Activated CD4-positive, alpha-beta T cell treated with anti-CD3 and anti-CD28 coated beads, Interleukin-2, amount 10 ng/mL, durations not matched to agents 7 days and 5 days (primary cell): ENCODE measurements around the gene TOMM70. TPM values are rescaled to one million over a fixed set of nuclear protein-coding genes. Genes with fewer than 3 reads are reported as not detected.
A peak's percentile ranks its signal among the peaks of the same experiment; 100 is the strongest.
"Not testable (repeated sequence)": the region's sequence is repeated elsewhere in the genome, so short reads cannot be mapped to it uniquely, and the experiment has no call there.

ENCODE experiments used
- CTCF ChIA-PET: fragments of 350-600 bp; sonication (Branson Sonifier 250); formaldehyde crosslinking; loops from one replicate; lab custom pipeline; 2021; ENCODE audit warnings: antibody characterized with exemption; lab: Charles Lee
- POLR2A ChIA-PET: fragments of 350-600 bp; sonication (Branson Sonifier 250); formaldehyde crosslinking; loops from one replicate; lab custom pipeline; 2021; ENCODE audit warnings: antibody characterized with exemption; lab: Charles Lee
- DNase-seq: peaks from one replicate; pipeline ENCODE4 v3.0.0-alpha.2; 2020
- H3K27ac Mint-ChIP-seq: one replicate; pipeline ENCODE4 v1.8.0; 2021; ENCODE audit warnings: mild to moderate bottlenecking, moderate library complexity, mixed read lengths
- H3K27me3 Mint-ChIP-seq: one replicate; pipeline ENCODE4 v1.8.0; 2021; ENCODE audit warnings: mixed read lengths
- H3K36me3 Mint-ChIP-seq: one replicate; pipeline ENCODE4 v1.8.0; 2021; ENCODE audit warnings: low read depth, mixed read lengths
- H3K4me1 Mint-ChIP-seq: one replicate; pipeline ENCODE4 v1.8.0; 2021; ENCODE audit warnings: mixed read lengths
- H3K4me3 Mint-ChIP-seq: one replicate; pipeline ENCODE4 v1.8.0; 2021; ENCODE audit warnings: mild to moderate bottlenecking, moderate library complexity, mixed read lengths
- H3K9me3 Mint-ChIP-seq: one replicate; pipeline ENCODE4 v1.8.0; 2021; ENCODE audit warnings: mixed read lengths
- total RNA-seq, 2 experiments: library from RNA; stranded (reverse); gene quantifications; one replicate each; pipeline ENCODE4 v1.2.3, GENCODE V29; 2021

TOMM70 gene
- total RNA-seq, 2 experiments from 2014 or later, result 37.9 to 43.6 TPM

DNA sequence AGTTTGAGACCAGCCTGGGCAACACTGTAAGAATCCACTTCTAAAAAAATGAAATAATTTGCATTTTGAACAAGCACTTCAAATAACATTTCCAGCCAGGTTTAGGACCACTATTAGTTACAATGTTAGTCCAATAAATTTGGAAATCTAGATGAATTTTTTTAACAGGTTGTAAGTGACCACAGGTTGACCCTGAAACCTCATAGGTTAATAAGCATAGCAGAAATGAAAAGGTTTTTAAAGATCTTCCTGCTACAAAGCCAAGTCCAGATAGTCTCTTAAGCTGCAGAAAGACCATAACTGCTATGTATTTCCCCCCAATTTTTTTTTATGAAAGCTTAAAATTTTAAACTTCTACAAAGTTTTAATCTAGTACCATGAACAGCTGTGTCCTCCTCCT is 67.8 kb downstream of the TOMM70 start:
- H3K4me1 Mint-ChIP-seq, result peaks cover 24% of the 10 kb centered on the region
- ChIA-PET CTCF (interaction anchor here (1.0 to 2.0 kb wide), 4 partner anchors 10 to 73 kb away, joined by 3 to 7 read pairs (median 3); no protein-coding TSS in a partner anchor), POLR2A (interaction anchor here (0.6 kb wide), 1 partner anchor 261 kb away, joined by 7 read pairs; no protein-coding TSS in a partner anchor)
- H3K36me3 Mint-ChIP-seq, result no peaks in the 10 kb centered on the region
- no peaks in the 10 kb centered on the region for H3K27me3 Mint-ChIP-seq
- no peak overlapping the region for H3K27ac Mint-ChIP-seq
- H3K9me3 Mint-ChIP-seq, result no peaks in the 10 kb centered on the region
- no peak overlapping the region for H3K4me3 Mint-ChIP-seq
- DNase-seq, result no peak

DNA sequence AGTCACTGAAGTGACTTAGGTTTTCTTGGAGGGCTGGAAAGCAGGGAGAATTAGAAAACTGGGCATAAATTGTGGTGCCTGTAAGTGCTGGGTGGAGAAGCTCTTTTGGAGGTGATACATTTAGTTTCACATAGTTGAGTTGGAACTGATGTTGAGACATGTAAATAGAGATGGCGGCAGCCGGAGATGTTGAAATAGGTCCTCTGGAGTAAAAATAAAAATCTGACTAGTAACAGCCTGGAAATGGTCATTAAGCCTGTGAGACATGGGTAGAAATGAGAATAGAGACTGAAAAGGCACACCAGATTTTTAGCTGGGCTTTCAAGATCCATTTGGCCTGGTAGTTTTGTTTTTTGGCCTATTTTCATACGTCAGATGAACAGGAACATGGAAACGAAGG is 69.2 kb downstream of the TOMM70 start:
- Mint-ChIP-seq H3K4me3 (no peak overlapping the region), H3K36me3 (peaks cover 13% of the 10 kb centered on the region), H3K27me3 (no peaks in the 10 kb centered on the region), H3K27ac (no peak overlapping the region), H3K9me3 (peaks cover 8% of the 10 kb centered on the region), H3K4me1 (peaks cover 24% of the 10 kb centered on the region)
- no peak for DNase-seq
- ChIA-PET CTCF (interaction anchor here (1.0 to 1.6 kb wide), 3 partner anchors 28 to 71 kb away, joined by 3 read pairs; no protein-coding TSS in a partner anchor), POLR2A (no interaction called here)

DNA sequence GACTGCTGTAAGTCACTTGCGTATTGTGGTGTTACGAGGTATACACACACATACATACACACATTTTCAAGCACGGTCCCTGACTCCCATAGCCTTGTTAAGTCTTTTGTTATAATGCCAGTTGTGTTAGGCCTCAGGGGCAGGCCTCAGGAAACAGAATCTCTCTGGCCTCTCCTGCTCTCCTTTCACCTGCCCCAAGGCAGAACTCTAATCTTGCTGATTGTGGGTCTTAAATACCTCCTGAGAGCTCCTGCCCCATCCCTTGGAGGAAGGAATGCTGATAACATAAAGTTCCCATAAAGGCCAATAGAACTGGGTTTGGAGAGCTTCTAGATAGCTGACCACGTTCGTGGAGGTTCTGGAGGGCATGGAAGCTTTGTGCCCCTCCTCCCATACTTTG is 70.2 kb downstream of the TOMM70 start:
- Mint-ChIP-seq H3K27ac (no peak overlapping the region), H3K9me3 (peaks cover 8% of the 10 kb centered on the region), H3K36me3 (peaks cover 17% of the 10 kb centered on the region), H3K4me3 (no peak overlapping the region), H3K4me1 (peaks cover 17% of the 10 kb centered on the region), H3K27me3 (no peaks in the 10 kb centered on the region)
- ChIA-PET CTCF (interaction anchor here (1.1 kb wide), 1 partner anchor 10 kb away, joined by 3 read pairs; no protein-coding TSS in a partner anchor), POLR2A (no interaction called here)
- DNase-seq, result no peak

DNA sequence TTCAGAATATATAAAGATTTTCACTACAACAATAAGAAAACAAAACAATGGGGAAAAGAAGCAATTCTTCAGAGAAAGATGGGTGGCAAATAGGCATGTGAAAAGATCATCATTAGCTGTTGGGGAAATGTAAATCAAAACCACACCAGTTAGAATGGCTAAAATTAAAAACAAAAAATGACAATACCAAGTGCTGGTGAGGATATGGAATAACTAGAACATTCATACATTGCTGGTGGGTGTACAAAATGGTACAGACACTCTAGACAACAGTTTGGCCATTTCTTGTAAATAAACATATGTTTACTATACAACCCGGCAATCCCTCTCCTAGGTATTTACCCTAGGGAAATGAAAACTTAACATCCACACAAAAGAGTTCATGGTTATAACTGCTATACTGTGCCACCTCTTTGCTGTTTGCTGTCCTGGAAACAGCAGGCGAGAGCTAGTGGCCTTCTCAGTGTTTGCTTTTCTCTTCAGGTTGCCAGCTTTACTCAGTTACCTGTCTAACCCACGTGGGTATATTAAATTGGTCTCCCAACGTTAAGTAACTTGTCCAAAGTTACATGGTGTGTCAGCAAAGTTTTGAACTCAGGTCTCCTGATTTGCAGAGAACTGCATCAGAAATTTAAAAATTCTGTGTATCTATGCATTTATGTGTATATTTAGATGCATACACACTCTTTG is 70.9 kb downstream of the TOMM70 start:
- H3K36me3 Mint-ChIP-seq, result peaks cover 17% of the 10 kb centered on the region
- no peak for DNase-seq
- peaks cover 8% of the 10 kb centered on the region for H3K9me3 Mint-ChIP-seq
- no peaks in the 10 kb centered on the region for H3K27me3 Mint-ChIP-seq
- ChIA-PET POLR2A (no interaction called here), CTCF (interaction anchor here (0.6 to 1.6 kb wide), 4 partner anchors 9 to 143 kb away, joined by 3 to 5 read pairs (median 4); no protein-coding TSS in a partner anchor)
- H3K4me3 Mint-ChIP-seq, result no peak overlapping the region
- H3K27ac Mint-ChIP-seq, result peak overlapping the region; percentile 62
- H3K4me1 Mint-ChIP-seq, result peaks cover 10% of the 10 kb centered on the region

DNA sequence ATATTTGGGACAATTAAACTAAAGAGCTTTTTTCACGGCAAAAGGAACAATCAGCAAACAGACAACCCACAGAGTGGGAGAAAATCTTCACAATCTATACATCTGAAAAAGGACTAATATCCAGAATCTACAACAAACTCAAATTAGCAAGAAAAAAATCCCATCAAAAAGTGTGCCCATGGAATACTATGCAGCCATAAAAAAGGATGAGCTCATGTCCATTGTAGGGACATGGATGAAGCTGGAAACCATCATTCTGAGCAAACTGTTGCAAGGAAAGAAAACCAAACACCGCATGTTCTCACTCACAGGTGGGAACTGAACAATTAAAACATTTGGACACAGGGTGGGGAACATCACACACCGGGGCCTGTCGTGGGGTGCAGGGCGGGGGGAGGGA is 73.5 kb downstream of the TOMM70 start:
- H3K36me3 Mint-ChIP-seq, result peaks cover 17% of the 10 kb centered on the region
- DNase-seq, H3K27me3 Mint-ChIP-seq, H3K4me3 Mint-ChIP-seq, H3K9me3 Mint-ChIP-seq, H3K27ac Mint-ChIP-seq, H3K4me1 Mint-ChIP-seq, CTCF ChIA-PET, POLR2A ChIA-PET: not testable (repeated sequence)

DNA sequence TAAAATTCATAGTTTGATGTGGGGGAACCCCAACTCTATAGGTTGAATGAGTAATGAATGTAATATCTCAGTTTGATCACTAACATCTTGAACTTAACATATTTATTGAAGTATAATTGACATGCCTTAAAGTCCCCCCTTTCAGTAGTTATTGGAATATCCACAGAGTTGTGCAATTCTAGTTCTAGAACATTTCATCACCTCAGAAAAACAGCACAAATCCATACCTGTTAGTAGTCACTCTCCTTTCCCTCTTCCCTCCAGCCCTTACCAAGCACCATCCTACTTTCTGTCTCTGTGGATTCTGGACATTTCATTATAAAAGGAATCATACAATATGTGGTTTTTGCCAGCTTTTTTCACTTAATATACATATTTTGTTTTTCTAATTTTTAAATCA is 75.1 kb downstream of the TOMM70 start:
- ChIA-PET CTCF (no interaction called here), POLR2A (no interaction called here)
- H3K4me3 Mint-ChIP-seq, result no peak overlapping the region
- no peaks in the 10 kb centered on the region for H3K4me1 Mint-ChIP-seq
- no peak for DNase-seq
- peaks cover 8% of the 10 kb centered on the region for H3K9me3 Mint-ChIP-seq
- H3K36me3 Mint-ChIP-seq, result peaks cover 17% of the 10 kb centered on the region
- no peaks in the 10 kb centered on the region for H3K27me3 Mint-ChIP-seq
- no peak overlapping the region for H3K27ac Mint-ChIP-seq

DNA sequence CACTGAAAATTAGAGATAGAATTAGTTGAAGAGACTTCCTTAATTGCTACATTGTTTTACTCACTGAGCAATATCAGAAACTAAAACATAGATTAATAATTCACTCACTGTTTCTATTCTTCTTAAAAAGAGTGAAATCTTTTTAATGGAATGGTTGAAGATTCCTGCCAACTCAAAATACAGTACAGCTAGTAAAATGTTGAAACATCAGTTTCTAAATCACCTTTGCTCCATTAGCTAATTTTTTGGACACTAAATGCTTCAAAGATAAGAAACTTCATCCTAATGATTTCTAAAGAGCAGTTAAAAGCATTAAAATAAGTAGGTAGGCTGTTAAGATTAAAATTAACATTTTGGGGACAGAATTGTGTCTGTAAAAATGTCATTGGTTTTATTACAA is 76.8 kb downstream of the TOMM70 start:
- no peak for DNase-seq
- H3K4me1 Mint-ChIP-seq, result no peaks in the 10 kb centered on the region

DNA sequence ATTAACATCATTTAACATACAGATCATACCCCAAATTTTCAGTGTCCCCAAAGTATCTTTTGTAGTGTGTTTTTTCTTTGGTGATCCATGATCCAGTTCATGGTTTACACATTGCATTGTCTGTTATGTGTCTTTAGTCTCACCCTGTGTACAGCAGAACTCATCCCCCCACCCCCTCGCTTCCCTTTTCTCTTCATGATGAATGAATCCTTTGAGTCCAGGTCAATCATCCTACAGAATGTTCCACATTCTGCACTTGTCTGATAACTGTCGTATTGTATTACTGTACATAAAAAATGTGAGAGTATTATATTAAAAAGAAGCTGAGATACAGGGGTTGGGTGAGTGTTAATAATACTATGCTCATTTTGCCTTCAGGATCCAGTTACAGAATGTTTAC is 80.9 kb downstream of the TOMM70 start:
- H3K4me1 Mint-ChIP-seq, result peaks cover 17% of the 10 kb centered on the region
- H3K27me3 Mint-ChIP-seq, result no peaks in the 10 kb centered on the region
- peaks cover 12% of the 10 kb centered on the region for H3K36me3 Mint-ChIP-seq
- H3K9me3 Mint-ChIP-seq, result no peaks in the 10 kb centered on the region
- H3K27ac Mint-ChIP-seq, result no peak overlapping the region
- ChIA-PET POLR2A (no interaction called here), CTCF (no interaction called here)
- DNase-seq, result no peak
- H3K4me3 Mint-ChIP-seq, result no peak overlapping the region

More for the DNA sequence above, 76.8 kb downstream of the TOMM70 start:
- Mint-ChIP-seq H3K4me3 (no peak overlapping the region), H3K27ac (no peak overlapping the region), H3K36me3 (peaks cover 25% of the 10 kb centered on the region), H3K27me3 (no peaks in the 10 kb centered on the region), H3K9me3 (peaks cover 8% of the 10 kb centered on the region)
- ChIA-PET POLR2A (no interaction called here), CTCF (interaction anchor here (1.5 kb wide), 1 partner anchor 9 kb away, joined by 3 read pairs; no protein-coding TSS in a partner anchor)

DNA sequence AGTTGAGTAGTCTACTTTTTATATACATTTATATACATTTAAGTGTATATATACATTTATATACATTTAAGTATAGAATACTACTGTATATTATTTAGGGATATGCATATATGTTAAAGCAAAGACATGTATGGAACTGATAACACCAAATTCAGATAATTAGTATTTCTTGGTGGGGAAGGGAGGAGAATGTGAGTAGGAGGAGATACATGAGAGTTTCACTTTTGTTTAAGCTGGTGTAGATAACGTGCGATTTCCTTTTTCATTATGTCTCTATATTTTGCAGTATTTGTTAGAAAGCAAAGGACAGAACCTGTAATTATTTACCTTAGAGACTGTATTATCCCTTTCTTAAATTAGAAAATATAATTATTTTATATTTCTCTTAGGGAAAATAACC is 83.0 kb downstream of the TOMM70 start:
- ChIA-PET POLR2A (no interaction called here), CTCF (no interaction called here)
- H3K27ac Mint-ChIP-seq, result peak overlapping the region; percentile 83
- no peak overlapping the region for H3K4me3 Mint-ChIP-seq
- no peaks in the 10 kb centered on the region for H3K9me3 Mint-ChIP-seq
- H3K4me1 Mint-ChIP-seq, result peaks cover 17% of the 10 kb centered on the region
- no peak for DNase-seq
- H3K27me3 Mint-ChIP-seq, result no peaks in the 10 kb centered on the region
- peaks cover 13% of the 10 kb centered on the region for H3K36me3 Mint-ChIP-seq

DNA sequence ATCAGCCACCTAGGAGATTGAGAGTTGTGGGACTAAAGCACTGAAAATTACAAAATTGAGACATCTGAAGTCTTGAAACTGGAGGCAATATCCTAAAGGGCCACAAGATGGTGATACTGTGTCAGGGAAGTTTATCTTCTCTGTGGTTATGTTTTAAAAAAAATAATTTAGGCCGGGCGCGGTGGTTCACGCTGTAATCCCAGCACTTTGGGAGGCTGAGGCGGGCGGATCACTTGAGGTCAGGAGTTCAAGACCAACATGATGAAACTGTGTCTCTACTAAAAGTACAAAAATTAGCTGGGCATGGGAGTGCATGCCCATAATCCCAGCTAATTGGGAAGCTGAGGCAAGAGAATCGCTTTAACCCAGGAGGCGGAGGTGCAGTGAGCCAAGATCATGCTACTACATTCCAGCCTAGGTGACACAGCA is 84.2 kb downstream of the TOMM70 start:
- no peaks in the 10 kb centered on the region for H3K27me3 Mint-ChIP-seq
- ChIA-PET POLR2A (interaction anchor here (0.6 kb wide), 1 partner anchor 486 kb away, joined by 4 read pairs; no protein-coding TSS in a partner anchor), CTCF (interaction anchor here (0.6 to 1.1 kb wide), 3 partner anchors 56 to 494 kb away, joined by 3 read pairs; partner anchors contain the start of gene TBC1D23)
- H3K4me1 Mint-ChIP-seq, result peaks cover 17% of the 10 kb centered on the region
- H3K4me3 Mint-ChIP-seq, result no peak overlapping the region
- peak; percentile 65 for DNase-seq
- no peaks in the 10 kb centered on the region for H3K9me3 Mint-ChIP-seq
- peak overlapping the region; percentile 58 for H3K27ac Mint-ChIP-seq
- H3K36me3 Mint-ChIP-seq, result peaks cover 13% of the 10 kb centered on the region

Other genes starting within 250 kb of the TOMM70 start
- gene TBC1D23, start 140.1 kb downstream of the TOMM70 start, total RNA-seq, result 10 to 100 TPM; 28.2 to 28.6 TPM
- 10 to 100 TPM; 41.7 to 45.7 TPM for gene NIT2, start 66.3 kb downstream of the TOMM70 start, total RNA-seq
- 1 to 10 TPM in 1 of 2 experiments, under 1 TPM in 1; 0.72 to 1.2 TPM for gene LNP1, start 450 bp upstream of the TOMM70 start, total RNA-seq
- under 1 TPM; 0.15 to 0.17 TPM for gene TMEM45A, start 91.5 kb upstream of the TOMM70 start, total RNA-seq
- gene ADGRG7, start 208.5 kb upstream of the TOMM70 start, total RNA-seq, result not detected